Osteoblast (primary cell): Measurements from ENCODE around the gene AFF1. TPM values are rescaled to one million over a fixed set of nuclear protein-coding genes. Genes with fewer than 3 reads are reported as not detected.
"Not testable (repeated sequence)": the region's sequence is repeated elsewhere in the genome, so short reads cannot be mapped to it uniquely, and the experiment has no call there.

ENCODE experiments used
- DNase-seq: peaks from one replicate; pipeline ENCODE4 v3.0.0; 2011; ENCODE audit warnings: low spot score, mixed read lengths; ENCODE audit not compliant: insufficient read length; ENCODE audit errors: missing footprints
- H2AFZ ChIP-seq: 2 replicates; pipeline ENCODE4 v1.6.0; 2011; ENCODE audit warnings: mild to moderate bottlenecking, low read length
- H3K27ac ChIP-seq: 2 replicates; pipeline ENCODE4 v1.5.1; 2011; ENCODE audit warnings: mild to moderate bottlenecking, low read depth, low read length, moderate library complexity
- H3K27me3 ChIP-seq: 2 replicates; pipeline ENCODE4 v1.6.0; 2012; ENCODE audit warnings: mild to moderate bottlenecking, control low read depth, inconsistent platforms, low read length, moderate library complexity; ENCODE audit not compliant: insufficient read depth
- H3K36me3 ChIP-seq: 2 replicates; pipeline ENCODE4 v1.5.1; 2011; ENCODE audit warnings: mild to moderate bottlenecking, low read length, control low read depth, moderate library complexity; ENCODE audit not compliant: insufficient read depth
- H3K4me1 ChIP-seq: 2 replicates; pipeline ENCODE4 v1.5.1; 2011; ENCODE audit warnings: mild to moderate bottlenecking, low read length, control low read depth, moderate library complexity; ENCODE audit not compliant: insufficient read depth
- H3K4me2 ChIP-seq: 2 replicates; pipeline ENCODE4 v1.6.0; 2011; ENCODE audit warnings: mild to moderate bottlenecking, low read length; ENCODE audit not compliant: insufficient read depth
- H3K4me3 ChIP-seq: fragments of 200-600 bp; sonication (generic); 3 replicates; pipeline ENCODE4 v1.5.1; 2012; ENCODE audit warnings: mild to moderate bottlenecking, low read length, inconsistent platforms; ENCODE audit not compliant: insufficient read depth
- H3K79me2 ChIP-seq: 2 replicates; pipeline ENCODE4 v1.6.0; 2012; ENCODE audit warnings: mild to moderate bottlenecking, low read length, control low read depth, inconsistent platforms; ENCODE audit not compliant: insufficient read depth
- H3K9me3 ChIP-seq: 2 replicates; pipeline ENCODE4 v1.5.1; 2011; ENCODE audit warnings: low read depth, low read length, control low read depth
- H4K20me1 ChIP-seq: 2 replicates; pipeline ENCODE4 v1.6.0; 2012; ENCODE audit warnings: mild to moderate bottlenecking, low read length, control low read depth; ENCODE audit not compliant: insufficient read depth
- total RNA-seq: library from RNA; depleted of rRNA; stranded (reverse); fragments of >200 nt; gene quantifications from 2 replicates; pipeline ENCODE4 v1.2.3, GENCODE V29; 2012
- TF ChIP-seq, protein P1 (sequence below): IDR thresholded peaks from 2 replicates; pipeline ENCODE4 v1.5.1; 2011; ENCODE audit warnings: mild to moderate bottlenecking, low read depth, low read length, moderate library complexity; ENCODE audit errors: extremely low read depth

The AFF1 gene
- total RNA-seq, 1 donor, result 19.5 TPM

DNA sequence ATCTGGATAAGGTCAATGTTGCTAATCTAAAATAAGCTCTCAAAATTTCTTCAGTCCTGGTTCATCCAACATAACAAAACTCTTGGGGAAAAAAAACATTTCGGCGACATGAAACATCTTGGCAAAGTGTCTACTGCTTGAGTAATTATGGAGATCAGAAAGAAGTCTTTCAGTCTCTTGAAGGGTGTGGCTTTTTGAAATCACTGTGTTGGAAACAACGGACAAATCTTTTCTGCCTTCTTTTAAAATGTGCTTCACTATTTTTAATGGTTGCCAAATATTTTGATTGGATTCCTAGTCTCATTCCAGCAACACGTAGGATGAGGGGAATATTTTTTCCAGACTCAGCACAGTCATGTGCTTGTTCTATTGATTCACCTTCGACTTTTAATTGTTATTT lies 147.0 kb downstream of the AFF1 start:
- TF ChIP-seq, protein P1, sequence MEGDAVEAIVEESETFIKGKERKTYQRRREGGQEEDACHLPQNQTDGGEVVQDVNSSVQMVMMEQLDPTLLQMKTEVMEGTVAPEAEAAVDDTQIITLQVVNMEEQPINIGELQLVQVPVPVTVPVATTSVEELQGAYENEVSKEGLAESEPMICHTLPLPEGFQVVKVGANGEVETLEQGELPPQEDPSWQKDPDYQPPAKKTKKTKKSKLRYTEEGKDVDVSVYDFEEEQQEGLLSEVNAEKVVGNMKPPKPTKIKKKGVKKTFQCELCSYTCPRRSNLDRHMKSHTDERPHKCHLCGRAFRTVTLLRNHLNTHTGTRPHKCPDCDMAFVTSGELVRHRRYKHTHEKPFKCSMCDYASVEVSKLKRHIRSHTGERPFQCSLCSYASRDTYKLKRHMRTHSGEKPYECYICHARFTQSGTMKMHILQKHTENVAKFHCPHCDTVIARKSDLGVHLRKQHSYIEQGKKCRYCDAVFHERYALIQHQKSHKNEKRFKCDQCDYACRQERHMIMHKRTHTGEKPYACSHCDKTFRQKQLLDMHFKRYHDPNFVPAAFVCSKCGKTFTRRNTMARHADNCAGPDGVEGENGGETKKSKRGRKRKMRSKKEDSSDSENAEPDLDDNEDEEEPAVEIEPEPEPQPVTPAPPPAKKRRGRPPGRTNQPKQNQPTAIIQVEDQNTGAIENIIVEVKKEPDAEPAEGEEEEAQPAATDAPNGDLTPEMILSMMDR, result no peak
- peaks cover 33% of the 10 kb centered on the region for H3K79me2 ChIP-seq
- peak overlapping the region; percentile 46 for H3K27ac ChIP-seq
- no peak overlapping the region for H2AFZ ChIP-seq
- peaks cover 35% of the 10 kb centered on the region for H3K4me1 ChIP-seq
- no peaks in the 10 kb centered on the region for H3K27me3 ChIP-seq
- no peak for DNase-seq
- no peaks in the 10 kb centered on the region for H3K36me3 ChIP-seq
- H3K4me3 ChIP-seq, result peak overlapping the region; percentile 11
- H4K20me1 ChIP-seq, result no peaks in the 10 kb centered on the region
- peak overlapping the region; percentile 56 for H3K4me2 ChIP-seq
- no peaks in the 10 kb centered on the region for H3K9me3 ChIP-seq

DNA sequence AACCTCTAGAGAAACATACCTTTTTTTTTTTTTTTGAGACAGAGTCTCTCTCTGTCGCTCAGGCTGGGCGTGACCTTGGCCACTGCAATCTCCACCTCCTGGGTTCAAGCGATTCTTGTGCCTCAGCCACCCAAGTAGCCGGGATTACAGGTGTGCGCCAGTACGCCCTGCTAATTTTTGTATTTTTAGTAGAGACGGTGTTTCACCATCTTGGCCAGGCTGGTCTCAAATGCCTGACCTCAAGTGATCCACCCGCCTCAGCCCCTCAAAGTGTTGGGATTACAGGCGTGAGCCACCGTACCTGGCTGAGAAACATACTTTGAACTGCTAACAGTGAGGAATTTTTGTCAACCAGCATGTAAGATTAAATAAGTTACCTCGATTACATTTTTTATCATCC lies 150.9 kb downstream of the AFF1 start:
- not testable (repeated sequence) for H2AFZ ChIP-seq, H3K27me3 ChIP-seq, H3K36me3 ChIP-seq, H3K27ac ChIP-seq, H4K20me1 ChIP-seq, H3K9me3 ChIP-seq, H3K4me2 ChIP-seq, H3K4me3 ChIP-seq, DNase-seq
- Histone ChIP-seq H3K79me2 (peaks cover 17% of the 10 kb centered on the region), H3K4me1 (peaks cover 10% of the 10 kb centered on the region)

DNA sequence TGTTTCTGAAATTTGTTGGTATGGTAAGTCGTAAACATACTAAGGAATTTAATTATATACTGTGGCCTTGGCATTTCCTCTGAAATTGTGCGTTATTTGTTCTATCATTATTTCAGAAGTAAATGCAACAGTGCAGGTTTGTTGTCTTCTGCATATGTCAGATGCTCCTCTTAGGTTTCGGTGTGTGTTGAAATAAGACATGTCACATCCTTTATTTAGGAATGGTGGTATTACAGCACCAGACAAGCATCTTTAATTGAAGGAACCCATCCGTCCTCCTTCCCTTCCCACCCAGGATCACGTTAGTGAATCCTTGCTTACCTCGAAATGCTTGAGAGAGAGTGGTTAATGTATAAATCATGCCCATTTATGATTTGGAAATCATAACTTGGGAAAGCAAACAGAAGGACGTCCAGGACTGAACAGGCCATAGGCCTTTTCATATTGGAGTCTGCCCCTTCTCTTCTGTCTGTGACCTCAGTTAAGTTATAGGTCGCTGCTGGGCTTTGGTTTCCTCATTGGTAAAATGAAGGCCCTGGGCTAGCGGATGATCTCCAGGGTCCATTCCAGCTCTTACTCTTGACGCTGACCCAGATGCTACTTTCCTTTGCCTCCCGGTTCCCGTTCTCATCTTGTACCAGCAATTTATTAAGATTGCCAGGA lies 151.5 kb downstream of the AFF1 start:
- Histone ChIP-seq H3K27me3 (no peaks in the 10 kb centered on the region), H3K4me2 (no peak overlapping the region), H3K4me1 (peaks cover 9% of the 10 kb centered on the region), H3K79me2 (peaks cover 15% of the 10 kb centered on the region), H3K27ac (no peak overlapping the region), H3K36me3 (peaks cover 4% of the 10 kb centered on the region), H3K4me3 (no peak overlapping the region), H2AFZ (no peak overlapping the region), H3K9me3 (no peaks in the 10 kb centered on the region), H4K20me1 (peaks cover 4% of the 10 kb centered on the region)
- no peak for DNase-seq
- TF ChIP-seq, protein P1, result no peak

DNA sequence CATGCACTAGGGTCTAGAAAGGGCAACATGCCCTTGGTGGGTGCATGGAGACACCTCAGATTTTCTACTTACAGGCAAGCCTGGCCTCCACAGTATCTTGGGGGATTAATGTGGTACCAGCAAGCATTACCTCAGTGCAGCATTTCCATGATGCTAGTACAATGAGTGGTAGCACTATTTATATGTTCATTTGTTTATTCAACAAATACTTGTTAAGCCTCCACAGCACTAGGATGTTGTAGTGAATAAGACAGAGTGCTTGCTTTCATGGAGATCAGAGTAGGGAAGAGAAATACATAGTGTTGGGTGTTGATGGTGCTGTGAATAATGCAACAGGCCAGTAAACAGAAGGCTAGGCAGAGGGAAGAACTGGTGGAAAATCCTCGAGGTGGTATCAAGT lies 152.2 kb downstream of the AFF1 start:
- Histone ChIP-seq H3K4me1 (peaks cover 5% of the 10 kb centered on the region), H3K36me3 (peaks cover 4% of the 10 kb centered on the region), H3K9me3 (no peaks in the 10 kb centered on the region), H2AFZ (no peak overlapping the region), H3K79me2 (peaks cover 12% of the 10 kb centered on the region), H3K27ac (no peak overlapping the region), H3K4me3 (no peak overlapping the region), H4K20me1 (peaks cover 4% of the 10 kb centered on the region), H3K27me3 (no peaks in the 10 kb centered on the region), H3K4me2 (no peak overlapping the region)
- TF ChIP-seq, protein P1, result no peak
- DNase-seq, result no peak
